DMS 273 (cell line): ENCODE results near the gene LCE1C.

Source experiments
- DNase-seq: peaks from one replicate; lab custom pipeline; 2025; ENCODE audit not compliant: unreplicated experiment; lab: John Stamatoyannopoulos, UW

LCE1C gene

GRCh38 chr1:152760551-152761190, 45.8 kb downstream of the LCE1C start:
- no peak for DNase-seq

- DNase-seq: no peak
Observed at GRCh38 chr1:152759453-152760173, 46.8 kb downstream of the LCE1C start.

- DNase-seq: no peak
Observed at GRCh38 chr1:152758636-152759035, 47.8 kb downstream of the LCE1C start.

- DNase-seq: no peak
Observed at GRCh38 chr1:152757747-152758146, 48.7 kb downstream of the LCE1C start, which contains the start of gene KPRP. KPRP (plus strand) TSS chr1:152758025; CDS start chr1:152759589, 1,564 bp downstream.

GRCh38 chr1:152756872-152757271, 49.6 kb downstream of the LCE1C start:
- DNase-seq: no peak
